Esophagus muscularis mucosa (tissue), 4 donors: ENCODE data around the gene TIAL1.
A peak's percentile ranks its signal among the peaks of the same experiment; 100 is the strongest.

Source experiments
- EP300 ChIP-seq: sonication (generic); formaldehyde crosslinking; IDR thresholded peaks from one replicate; pipeline ENCODE4 v1.6.1; 2017; ENCODE audit warnings: antibody characterized with exemption
- POLR2A ChIP-seq: fragments of 450-650 bp; IDR thresholded peaks from one replicate; pipeline ENCODE4 v1.6.1; 2017; ENCODE audit warnings: antibody characterized with exemption, moderate library complexity, mild to moderate bottlenecking, low read depth
- TF ChIP-seq, protein P1 (sequence below), 3 experiments: fragments of 200-600 bp in 2 of 3; fragments of 450-650 bp in 1 of 3; sonication (generic) in 2 of 3; IDR thresholded peaks; one replicate each; pipeline ENCODE4 v1.5.1; 2017 to 2019; ENCODE audit warnings: antibody characterized with exemption in 3 of 3, mild to moderate bottlenecking in 2 of 3, moderate library complexity in 1 of 3

DNA sequence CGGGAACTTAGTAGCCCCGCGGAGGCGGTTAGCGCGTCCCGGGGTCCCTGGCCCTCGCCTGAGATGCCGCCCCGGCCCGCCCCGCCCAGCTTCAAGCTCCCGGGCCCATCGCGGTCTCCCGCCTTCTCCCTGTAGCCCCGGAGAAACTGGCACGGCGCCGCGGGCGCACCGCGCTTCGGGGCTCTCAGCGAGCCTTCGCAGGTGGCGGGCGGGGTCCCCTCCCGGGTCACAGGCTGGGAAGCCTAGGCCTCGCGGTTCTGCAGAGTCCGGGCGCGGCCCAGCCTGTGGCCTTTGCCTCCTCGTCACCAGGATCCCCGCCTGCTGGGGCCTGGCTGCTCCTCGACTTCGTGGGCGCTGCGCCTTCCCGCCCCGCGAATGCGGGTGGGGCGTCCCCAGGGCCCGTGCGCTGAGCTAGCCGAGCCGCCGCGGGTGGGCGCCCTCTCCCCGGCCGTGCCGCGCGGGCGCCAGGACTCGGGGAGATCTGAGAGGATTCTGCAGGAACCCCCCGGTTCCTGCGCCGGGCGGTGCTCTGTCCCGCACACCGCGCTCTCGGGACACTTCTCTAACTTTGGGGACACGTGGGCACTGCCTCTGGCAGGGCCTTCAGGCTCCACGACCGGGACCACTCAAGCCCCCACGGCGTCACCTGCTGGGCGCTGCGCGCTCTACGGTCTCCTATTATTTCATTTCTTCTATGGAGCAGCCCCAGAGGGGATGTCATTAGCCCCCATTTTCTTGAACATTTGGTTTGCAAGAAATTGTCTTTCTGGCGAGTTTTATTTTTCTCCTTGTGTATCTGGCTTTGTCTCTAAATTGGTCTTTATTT is 53.6 kb downstream of the TIAL1 start:
- TF ChIP-seq POLR2A (no peak), EP300 (no peak)
- TF ChIP-seq, protein P1, sequence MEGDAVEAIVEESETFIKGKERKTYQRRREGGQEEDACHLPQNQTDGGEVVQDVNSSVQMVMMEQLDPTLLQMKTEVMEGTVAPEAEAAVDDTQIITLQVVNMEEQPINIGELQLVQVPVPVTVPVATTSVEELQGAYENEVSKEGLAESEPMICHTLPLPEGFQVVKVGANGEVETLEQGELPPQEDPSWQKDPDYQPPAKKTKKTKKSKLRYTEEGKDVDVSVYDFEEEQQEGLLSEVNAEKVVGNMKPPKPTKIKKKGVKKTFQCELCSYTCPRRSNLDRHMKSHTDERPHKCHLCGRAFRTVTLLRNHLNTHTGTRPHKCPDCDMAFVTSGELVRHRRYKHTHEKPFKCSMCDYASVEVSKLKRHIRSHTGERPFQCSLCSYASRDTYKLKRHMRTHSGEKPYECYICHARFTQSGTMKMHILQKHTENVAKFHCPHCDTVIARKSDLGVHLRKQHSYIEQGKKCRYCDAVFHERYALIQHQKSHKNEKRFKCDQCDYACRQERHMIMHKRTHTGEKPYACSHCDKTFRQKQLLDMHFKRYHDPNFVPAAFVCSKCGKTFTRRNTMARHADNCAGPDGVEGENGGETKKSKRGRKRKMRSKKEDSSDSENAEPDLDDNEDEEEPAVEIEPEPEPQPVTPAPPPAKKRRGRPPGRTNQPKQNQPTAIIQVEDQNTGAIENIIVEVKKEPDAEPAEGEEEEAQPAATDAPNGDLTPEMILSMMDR (IDR thresholded peaks at IDR 0.05): peak; percentile 51 to 64 (median 53)
